ENCODE data around the gene TRMT44. TPM values are rescaled to one million over a fixed set of nuclear protein-coding genes. Genes with fewer than 3 reads are reported as not detected.
A peak's percentile ranks its signal among the peaks of the same experiment; 100 is the strongest.

The TRMT44 gene
- total and polyA plus RNA-seq, 12 donors = 4.5 to 10.2 (median 7.9) TPM

GRCh38 chr4:8501781-8502180 lies 61.2 kb downstream of the TRMT44 start:
- no peak for TF ChIP-seq CTCF (IDR thresholded peaks at IDR 0.05)
- Histone ChIP-seq H3K27ac (no peak overlapping the region), H3K4me3 (no peak overlapping the region), H3K27me3 (no peaks in the 10 kb centered on the region), H3K9me3 (peaks cover 0 to 10% (median 0%) of the 10 kb centered on the region in 11 donors), H3K4me1 (peaks cover 4 to 37% (median 14%) of the 10 kb centered on the region in 9 donors), H3K36me3 (no peaks in the 10 kb centered on the region)
- ATAC-seq (no peak), DNase-seq (no peak)
- intact Hi-C loops (cut with DNase I) = no loop called here
- WGBS, 2 donors = 82 to 86% methylated on average over 5 of the region's 5 CpGs

DNA sequence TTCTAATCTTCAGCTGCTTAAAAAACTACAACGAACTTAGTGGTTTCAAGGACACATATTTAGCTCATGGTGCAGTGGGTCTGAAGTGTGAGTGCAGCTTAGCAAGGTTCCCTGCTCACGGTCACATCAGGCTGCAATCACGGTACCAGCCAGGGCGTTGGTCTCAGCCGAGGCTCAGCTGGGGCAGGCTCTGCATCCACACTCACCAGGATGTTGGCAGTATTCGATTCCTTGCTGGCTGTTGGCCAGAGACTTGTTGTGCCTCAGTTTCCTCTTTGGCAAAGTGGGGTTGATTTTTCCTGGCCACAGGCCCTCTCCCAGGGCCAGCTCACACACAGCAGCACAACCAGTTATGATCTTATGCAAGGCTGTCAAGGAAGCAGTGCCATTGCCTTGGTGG lies 61.8 kb downstream of the TRMT44 start:
- intact Hi-C loops (cut with DNase I) = no loop called here

DNA sequence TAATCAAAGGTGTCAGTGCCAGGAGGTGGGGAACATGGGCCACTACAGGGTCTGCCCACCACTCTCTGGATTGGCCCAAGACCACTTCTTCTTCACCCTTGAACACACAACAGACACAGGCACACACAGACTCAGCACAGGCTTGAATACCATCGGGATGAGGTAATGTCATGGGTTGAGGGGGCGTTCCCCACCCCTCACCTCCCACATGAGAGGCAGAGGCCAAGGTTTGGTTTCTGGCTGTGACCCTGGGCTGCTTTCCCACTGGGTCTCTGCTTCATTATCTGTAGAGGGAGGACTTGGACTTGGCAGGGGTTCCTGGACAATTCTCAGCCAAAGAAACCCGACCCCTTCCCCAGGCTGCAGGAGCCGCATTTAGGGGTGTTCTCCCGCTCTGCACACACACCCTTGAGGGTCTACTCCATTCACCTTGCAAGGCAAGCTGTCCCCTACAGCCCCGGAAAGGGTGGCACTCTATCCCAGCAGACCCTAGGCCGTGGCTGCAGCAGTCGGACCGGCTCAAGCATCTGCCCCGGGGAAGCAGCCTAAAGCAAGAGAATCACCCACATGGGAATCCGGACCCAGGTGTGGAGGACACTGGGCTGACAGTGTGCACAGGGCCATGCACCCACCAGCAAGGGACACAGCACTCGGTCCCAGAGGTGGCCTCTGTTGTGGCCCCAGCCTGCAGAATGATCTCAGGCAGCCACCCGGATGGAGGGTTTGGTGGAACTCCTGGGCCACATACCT lies 62.4 kb downstream of the TRMT44 start:
- H3K9me3 ChIP-seq = no peaks in the 10 kb centered on the region
- H3K27me3 ChIP-seq = no peaks in the 10 kb centered on the region
- intact Hi-C loops (cut with DNase I) = no loop called here
- no peak for TF ChIP-seq CTCF (IDR thresholded peaks at IDR 0.05)
- no peak overlapping the region for H3K27ac ChIP-seq
- H3K4me1 ChIP-seq = peaks cover 4 to 49% (median 20%) of the 10 kb centered on the region in 9 donors
- ATAC-seq (peak in 2 of 8 donors; percentile 17 to 37), DNase-seq (no peak)
- WGBS, 2 donors = 61 to 65% methylated on average over 13 of the region's 13 CpGs
- H3K36me3 ChIP-seq = no peaks in the 10 kb centered on the region
- H3K4me3 ChIP-seq = no peak overlapping the region

More for the DNA sequence above, 61.8 kb downstream of the TRMT44 start:
- peaks cover 0 to 5% (median 0%) of the 10 kb centered on the region in 11 donors for H3K9me3 ChIP-seq
- H3K27me3 ChIP-seq = no peaks in the 10 kb centered on the region
- peaks cover 4 to 43% (median 20%) of the 10 kb centered on the region in 9 donors for H3K4me1 ChIP-seq
- WGBS, 2 donors = 92 to 95% methylated on average over 6 of the region's 6 CpGs
- no peak overlapping the region for H3K4me3 ChIP-seq
- no peak overlapping the region for H3K27ac ChIP-seq
- no peaks in the 10 kb centered on the region for H3K36me3 ChIP-seq
- ATAC-seq (no peak), DNase-seq (no peak)
- no peak for TF ChIP-seq CTCF (IDR thresholded peaks at IDR 0.05)

GRCh38 chr4:8503801-8504200 lies 63.2 kb downstream of the TRMT44 start:
- H3K27me3 ChIP-seq = no peaks in the 10 kb centered on the region
- intact Hi-C loops (cut with DNase I) = no loop called here
- peaks cover 4 to 50% (median 20%) of the 10 kb centered on the region in 9 donors for H3K4me1 ChIP-seq
- H3K4me3 ChIP-seq = no peak overlapping the region
- H3K36me3 ChIP-seq = no peaks in the 10 kb centered on the region
- 39 to 56% methylated on average over 11 of the region's 11 CpGs for WGBS, 2 donors
- DNase-seq = no peak
- ATAC-seq = peak in 2 of 8 donors; percentile 26 to 42
- no peak for TF ChIP-seq CTCF (IDR thresholded peaks at IDR 0.05)
- no peaks in the 10 kb centered on the region for H3K9me3 ChIP-seq
- no peak overlapping the region for H3K27ac ChIP-seq
